GM21526 (cell line): ENCODE results near the gene GSDME.

Experiments
- ATAC-seq: cut with Tn5 transposase; IDR thresholded peaks from one replicate; pipeline ENCODE4 v1.9.1; 2021; ENCODE audit warnings: moderate library complexity; ENCODE audit not compliant: unreplicated experiment, low FRiP score

Gene GSDME

GRCh38 chr7:24707988-24708615 lies 49.2 kb downstream of the GSDME start:
- no peak for ATAC-seq

- no peak for ATAC-seq
These were observed 50.8 kb downstream of the GSDME start for GRCh38 chr7:24706211-24707170.

GRCh38 chr7:24705461-24705954 lies 51.8 kb downstream of the GSDME start:
- ATAC-seq = no peak

- no peak for ATAC-seq
These were observed 53.0 kb downstream of the GSDME start for GRCh38 chr7:24704311-24704710.

GRCh38 chr7:24703296-24703695 lies 54.0 kb downstream of the GSDME start:
- ATAC-seq = no peak

GRCh38 chr7:24702755-24703154 lies 54.5 kb downstream of the GSDME start:
- ATAC-seq = no peak

- no peak for ATAC-seq
These were observed 55.7 kb downstream of the GSDME start for GRCh38 chr7:24701261-24702235.

- no peak for ATAC-seq
These were observed 56.6 kb downstream of the GSDME start for GRCh38 chr7:24700521-24701260.

GRCh38 chr7:24698531-24699266 lies 58.6 kb downstream of the GSDME start:
- no peak for ATAC-seq

GRCh38 chr7:24697416-24697815 lies 59.8 kb downstream of the GSDME start:
- no peak for ATAC-seq

GRCh38 chr7:24692592-24692991 lies 64.7 kb downstream of the GSDME start:
- ATAC-seq = no peak

GRCh38 chr7:24690251-24690650 lies 67.0 kb downstream of the GSDME start:
- no peak for ATAC-seq

GRCh38 chr7:24685708-24686107 lies 71.6 kb downstream of the GSDME start:
- no peak for ATAC-seq

GRCh38 chr7:24670782-24671181 lies 86.5 kb downstream of the GSDME start:
- no peak for ATAC-seq

- no peak for ATAC-seq
These were observed 87.2 kb downstream of the GSDME start for GRCh38 chr7:24669971-24670591.

- no peak for ATAC-seq
These were observed 88.2 kb downstream of the GSDME start for GRCh38 chr7:24668927-24669635.

GRCh38 chr7:24665564-24666294 lies 91.5 kb downstream of the GSDME start:
- no peak for ATAC-seq
